Smooth muscle cell (in vitro differentiated cells): ENCODE results near the gene SPATA13. TPM values are rescaled to one million over a fixed set of nuclear protein-coding genes. Genes with fewer than 3 reads are reported as not detected.
"Not testable (repeated sequence)": the region's sequence is repeated elsewhere in the genome, so short reads cannot be mapped to it uniquely, and the experiment has no call there.

Experiments used
- DNase-seq: peaks from one replicate; lab custom pipeline; 2025; ENCODE audit not compliant: unreplicated experiment; lab: John Stamatoyannopoulos, UW
- H2AFZ ChIP-seq: fragments of 200-600 bp; sonication (generic); 2 replicates; pipeline ENCODE4 v1.6.0; 2016; ENCODE audit warnings: antibody characterized with exemption, low read depth, mild to moderate bottlenecking
- H3F3A ChIP-seq: fragments of 200-600 bp; sonication (generic); 2 replicates; pipeline ENCODE4 v1.6.0; 2017; ENCODE audit warnings: antibody characterized with exemption, low read depth
- H3K27ac ChIP-seq: fragments of 200-600 bp; sonication (generic); 2 replicates; pipeline ENCODE4 v1.5.1; 2016; ENCODE audit warnings: low read depth, mild to moderate bottlenecking
- H3K27me3 ChIP-seq: fragments of 200-600 bp; sonication (generic); 2 replicates; pipeline ENCODE4 v1.6.1; 2016; ENCODE audit warnings: low read depth, mild to moderate bottlenecking
- H3K36me3 ChIP-seq: fragments of 200-600 bp; sonication (generic); 2 replicates; pipeline ENCODE4 v1.5.1; 2016; ENCODE audit warnings: low read depth
- H3K4me1 ChIP-seq: fragments of 200-600 bp; sonication (generic); 2 replicates; pipeline ENCODE4 v1.5.1; 2016; ENCODE audit warnings: low read depth
- H3K4me2 ChIP-seq: fragments of 200-600 bp; sonication (generic); 2 replicates; pipeline ENCODE4 v1.6.0; 2016; ENCODE audit warnings: mild to moderate bottlenecking
- H3K4me3 ChIP-seq: fragments of 200-600 bp; sonication (generic); 2 replicates; pipeline ENCODE4 v1.5.1; 2016; ENCODE audit warnings: mild to moderate bottlenecking
- H3K79me2 ChIP-seq: fragments of 200-600 bp; sonication (generic); 2 replicates; pipeline ENCODE4 v1.6.0; 2016; ENCODE audit warnings: low read depth, mild to moderate bottlenecking
- H3K9ac ChIP-seq: fragments of 200-600 bp; sonication (generic); 2 replicates; pipeline ENCODE4 v1.6.0; 2016; ENCODE audit warnings: low read depth
- H3K9me3 ChIP-seq: fragments of 200-600 bp; sonication (generic); replicated peaks from 2 replicates; pipeline ENCODE4 v1.5.1; 2016; ENCODE audit warnings: low read depth
- H4K20me1 ChIP-seq: fragments of 200-600 bp; sonication (generic); 2 replicates; pipeline ENCODE4 v1.6.0; 2016; ENCODE audit warnings: low read depth
- WGBS: methylation state at CpG from one replicate; pipeline ENCODE4 v1.1.7; 2016; ENCODE audit warnings: low lambda C conversion rate; 5-methylcytosine and 5-hydroxymethylcytosine counted together
- polyA plus RNA-seq: library from polyadenylated mRNA; unstranded; fragments of >200 nt; fragmentation: Nextera tagmentation; extraction: Ambion mirVana; gene quantifications from 2 replicates; pipeline ENCODE4 v1.2.1, GENCODE V29; 2016
- total RNA-seq: library from RNA; depleted of rRNA; stranded (reverse); fragments of >200 nt; gene quantifications from 2 replicates; pipeline ENCODE4 v1.2.3, GENCODE V29; 2014
- TF ChIP-seq, protein P1 (sequence below): fragments of 200-600 bp; sonication (generic); IDR thresholded peaks from 2 replicates; pipeline ENCODE4 v1.5.1; 2017; ENCODE audit warnings: borderline replicate concordance, mild to moderate bottlenecking, antibody characterized with exemption; ENCODE audit not compliant: insufficient read depth, poor library complexity, severe bottlenecking

SPATA13 gene
- total and polyA plus RNA-seq, 2 experiments from 2014 or later, result 7.1 to 16.6 TPM

DNA sequence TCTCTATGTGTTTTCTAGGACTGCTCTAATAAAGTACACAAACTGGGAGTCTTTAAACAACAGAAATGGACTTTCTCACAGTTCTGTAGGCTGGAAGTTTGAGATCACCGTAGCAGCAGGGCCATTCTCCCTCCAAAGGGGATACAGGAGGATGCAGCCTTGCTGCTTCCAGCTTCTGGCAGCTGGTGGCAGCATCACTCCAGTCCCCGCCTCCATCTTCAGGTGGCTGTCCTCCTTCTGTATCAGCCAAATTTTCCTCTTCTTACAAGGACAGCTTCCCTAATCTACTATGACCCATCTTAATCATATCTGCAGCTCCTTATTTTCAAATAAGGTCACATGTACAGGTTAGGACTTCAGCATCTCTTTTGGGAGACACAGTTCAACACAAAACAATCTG, 161.9 kb downstream of the SPATA13 start:
- not testable (repeated sequence) for H3K9me3 ChIP-seq, H2AFZ ChIP-seq, H4K20me1 ChIP-seq, H3K9ac ChIP-seq, H3K27ac ChIP-seq, H3K4me1 ChIP-seq, H3K27me3 ChIP-seq, H3K79me2 ChIP-seq, DNase-seq, H3K4me2 ChIP-seq, H3K36me3 ChIP-seq, H3F3A ChIP-seq, H3K4me3 ChIP-seq
- 48% methylated on average over 2 of the region's 2 CpGs for WGBS
- TF ChIP-seq, protein P1, sequence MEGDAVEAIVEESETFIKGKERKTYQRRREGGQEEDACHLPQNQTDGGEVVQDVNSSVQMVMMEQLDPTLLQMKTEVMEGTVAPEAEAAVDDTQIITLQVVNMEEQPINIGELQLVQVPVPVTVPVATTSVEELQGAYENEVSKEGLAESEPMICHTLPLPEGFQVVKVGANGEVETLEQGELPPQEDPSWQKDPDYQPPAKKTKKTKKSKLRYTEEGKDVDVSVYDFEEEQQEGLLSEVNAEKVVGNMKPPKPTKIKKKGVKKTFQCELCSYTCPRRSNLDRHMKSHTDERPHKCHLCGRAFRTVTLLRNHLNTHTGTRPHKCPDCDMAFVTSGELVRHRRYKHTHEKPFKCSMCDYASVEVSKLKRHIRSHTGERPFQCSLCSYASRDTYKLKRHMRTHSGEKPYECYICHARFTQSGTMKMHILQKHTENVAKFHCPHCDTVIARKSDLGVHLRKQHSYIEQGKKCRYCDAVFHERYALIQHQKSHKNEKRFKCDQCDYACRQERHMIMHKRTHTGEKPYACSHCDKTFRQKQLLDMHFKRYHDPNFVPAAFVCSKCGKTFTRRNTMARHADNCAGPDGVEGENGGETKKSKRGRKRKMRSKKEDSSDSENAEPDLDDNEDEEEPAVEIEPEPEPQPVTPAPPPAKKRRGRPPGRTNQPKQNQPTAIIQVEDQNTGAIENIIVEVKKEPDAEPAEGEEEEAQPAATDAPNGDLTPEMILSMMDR, result peak; percentile 9

GRCh38 chr13:24323036-24323738, 162.7 kb downstream of the SPATA13 start:
- 94% methylated on average over 28 of the region's 28 CpGs for WGBS
- H3K4me2 ChIP-seq, result no peak overlapping the region
- H3K9ac ChIP-seq, result no peak overlapping the region

GRCh38 chr13:24323739-24324075, 163.2 kb downstream of the SPATA13 start:
- Histone ChIP-seq H3K4me3 (no peak overlapping the region), H3K4me1 (no peaks in the 10 kb centered on the region), H3K27me3 (no peaks in the 10 kb centered on the region), H3K9me3 (no peaks in the 10 kb centered on the region), H3K79me2 (no peaks in the 10 kb centered on the region), H3F3A (no peaks in the 10 kb centered on the region), H3K36me3 (no peaks in the 10 kb centered on the region), H3K27ac (no peak overlapping the region), H4K20me1 (no peaks in the 10 kb centered on the region), H3K9ac (no peak overlapping the region), H3K4me2 (no peak overlapping the region), H2AFZ (no peak overlapping the region)
- WGBS, result 91% methylated on average over 4 of the region's 5 CpGs
- no peak for DNase-seq
- TF ChIP-seq, protein P1, result no peak

More at GRCh38 chr13:24323036-24323738, 162.7 kb downstream of the SPATA13 start:
- H3K79me2 ChIP-seq, result no peaks in the 10 kb centered on the region
- H4K20me1 ChIP-seq, result no peaks in the 10 kb centered on the region
- no peak overlapping the region for H3K27ac ChIP-seq
- no peaks in the 10 kb centered on the region for H3K4me1 ChIP-seq
- TF ChIP-seq, protein P1, result no peak
- DNase-seq, result no peak
- H3K4me3 ChIP-seq, result no peak overlapping the region
- no peaks in the 10 kb centered on the region for H3K27me3 ChIP-seq
- H3K36me3 ChIP-seq, result no peaks in the 10 kb centered on the region
- no peak overlapping the region for H2AFZ ChIP-seq
- H3F3A ChIP-seq, result no peaks in the 10 kb centered on the region
- no peaks in the 10 kb centered on the region for H3K9me3 ChIP-seq

DNA sequence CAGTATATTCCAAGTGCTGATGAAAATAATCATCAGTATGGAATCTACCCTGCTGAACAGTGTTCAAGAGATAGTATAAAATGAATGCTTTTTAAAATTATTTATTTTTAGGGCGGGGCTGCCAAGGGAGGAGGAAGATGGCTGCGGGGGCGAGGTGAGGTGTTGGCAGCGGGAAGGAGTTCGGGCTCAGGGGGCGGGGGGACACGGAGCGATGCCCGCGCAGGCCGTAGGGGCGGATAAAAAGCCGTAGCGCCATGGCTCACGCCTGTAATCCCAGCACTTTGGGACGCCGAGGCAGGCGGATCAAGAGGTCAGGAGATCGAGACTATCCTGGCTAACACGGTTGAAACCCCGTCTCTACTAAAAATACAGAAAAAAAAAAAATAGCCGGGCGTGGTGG, 167.1 kb downstream of the SPATA13 start:
- H3K27ac ChIP-seq, DNase-seq, H3K4me2 ChIP-seq, H3F3A ChIP-seq, H3K36me3 ChIP-seq, H4K20me1 ChIP-seq, H3K4me1 ChIP-seq, H3K9me3 ChIP-seq, H2AFZ ChIP-seq, H3K9ac ChIP-seq, H3K79me2 ChIP-seq, H3K27me3 ChIP-seq, H3K4me3 ChIP-seq: not testable (repeated sequence)
- WGBS, result 92% methylated on average over 23 of the region's 23 CpGs
